Measurements from ENCODE around the gene HAVCR1.
"Not testable (repeated sequence)": the region's sequence is repeated elsewhere in the genome, so short reads cannot be mapped to it uniquely, and the experiment has no call there.

The HAVCR1 gene

DNA sequence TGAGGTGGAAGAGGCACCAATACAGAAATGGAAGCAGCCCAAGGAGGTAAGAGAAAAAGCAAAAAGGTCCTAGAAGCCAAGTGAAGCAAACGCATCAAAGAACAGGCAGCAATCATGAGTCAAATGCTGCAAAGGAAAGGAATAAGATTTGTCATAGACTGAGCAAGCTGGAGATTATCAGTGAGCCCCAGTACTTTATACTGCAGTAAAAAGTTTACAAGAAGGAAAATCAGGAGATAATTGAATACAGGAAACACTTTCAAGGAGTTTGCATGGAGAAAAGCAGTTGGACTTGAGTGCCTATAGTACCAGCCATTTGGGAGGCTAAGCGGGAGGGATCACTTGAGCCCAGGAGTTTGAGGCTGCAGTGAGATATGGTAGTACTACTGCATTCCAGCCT is 7.2 kb upstream of the HAVCR1 start:
- in situ Hi-C loops (cut with MboI; ENCODE audit: low sequenced_read_pairs): no loop called here
- Histone ChIP-seq H3K27me3 (ENCODE audit: low read depth) (no peaks in the 10 kb centered on the region), H3K4me1 (no peaks in the 10 kb centered on the region), H3K4me3 (no peak overlapping the region), H3K36me3 (replicated peaks) (no peaks in the 10 kb centered on the region), H3K9me3 (no peaks in the 10 kb centered on the region)
- DNase-seq (ENCODE audit: low spot score in 2 of 2): no peak

DNA sequence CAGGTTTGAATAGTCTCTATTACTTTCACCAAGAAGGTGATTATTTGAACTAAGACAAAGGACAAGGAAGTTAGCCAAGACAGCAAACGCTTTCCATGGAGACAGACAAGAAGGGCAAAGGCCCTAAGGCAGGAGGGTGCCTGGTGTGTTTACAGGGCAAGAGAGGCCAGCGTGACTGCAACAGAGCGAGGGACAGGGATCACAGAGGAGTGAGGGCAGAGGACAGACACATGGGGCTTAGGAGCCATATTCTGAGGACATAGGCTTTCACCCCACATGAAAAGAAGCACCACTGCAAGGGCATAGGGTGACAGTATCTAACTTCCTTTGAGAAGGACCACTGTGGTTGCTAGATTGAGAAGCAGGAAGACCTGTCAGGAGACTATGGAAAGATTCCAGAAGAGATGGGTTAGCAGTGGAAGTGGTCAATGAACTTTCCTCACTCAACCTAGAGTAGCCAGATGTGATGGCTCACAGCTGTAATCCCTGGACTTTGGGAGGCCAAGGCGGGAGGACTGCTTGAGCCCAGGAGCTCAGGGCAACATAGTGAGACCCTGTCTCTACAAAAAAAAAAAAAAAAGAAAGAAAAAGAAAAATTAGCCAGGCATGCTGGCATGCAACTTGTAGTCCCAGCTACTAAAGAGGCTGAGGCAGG is 5.0 kb upstream of the HAVCR1 start:
- Histone ChIP-seq H3K36me3 (replicated peaks) (no peaks in the 10 kb centered on the region), H3K4me1 (no peaks in the 10 kb centered on the region), H3K27me3 (ENCODE audit: low read depth) (no peaks in the 10 kb centered on the region), H3K4me3 (no peak overlapping the region), H3K9me3 (no peaks in the 10 kb centered on the region)
- DNase-seq (ENCODE audit: low spot score in 2 of 2): no peak
- in situ Hi-C loops (cut with MboI; ENCODE audit: low sequenced_read_pairs): no loop called here

DNA sequence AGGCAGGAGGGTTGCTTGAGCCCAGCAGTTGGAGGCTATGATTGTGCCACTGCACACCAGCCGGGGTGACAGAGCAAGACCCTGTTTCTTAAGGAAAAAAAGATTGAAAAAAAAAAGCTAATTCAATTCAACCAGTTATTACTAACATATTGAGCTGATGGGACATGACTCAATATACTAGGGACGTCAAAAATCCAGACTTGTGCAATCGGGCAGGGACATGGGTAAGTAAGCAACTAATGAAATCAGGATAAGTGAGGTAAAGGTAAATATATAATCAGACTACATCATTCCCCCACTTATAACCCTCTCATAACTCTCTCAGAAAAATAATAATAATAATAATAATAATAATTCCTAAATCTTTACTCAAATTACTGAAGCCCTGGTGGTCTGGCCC is 975 bp upstream of the HAVCR1 start:
- Histone ChIP-seq H3K27me3 (ENCODE audit: low read depth) (no peaks in the 10 kb centered on the region), H3K9me3 (no peaks in the 10 kb centered on the region), H3K36me3 (replicated peaks) (no peaks in the 10 kb centered on the region), H3K4me3 (no peak overlapping the region), H3K4me1 (no peaks in the 10 kb centered on the region)
- in situ Hi-C loops (cut with MboI; ENCODE audit: low sequenced_read_pairs): no loop called here
- no peak for DNase-seq (ENCODE audit: low spot score in 2 of 2)

DNA sequence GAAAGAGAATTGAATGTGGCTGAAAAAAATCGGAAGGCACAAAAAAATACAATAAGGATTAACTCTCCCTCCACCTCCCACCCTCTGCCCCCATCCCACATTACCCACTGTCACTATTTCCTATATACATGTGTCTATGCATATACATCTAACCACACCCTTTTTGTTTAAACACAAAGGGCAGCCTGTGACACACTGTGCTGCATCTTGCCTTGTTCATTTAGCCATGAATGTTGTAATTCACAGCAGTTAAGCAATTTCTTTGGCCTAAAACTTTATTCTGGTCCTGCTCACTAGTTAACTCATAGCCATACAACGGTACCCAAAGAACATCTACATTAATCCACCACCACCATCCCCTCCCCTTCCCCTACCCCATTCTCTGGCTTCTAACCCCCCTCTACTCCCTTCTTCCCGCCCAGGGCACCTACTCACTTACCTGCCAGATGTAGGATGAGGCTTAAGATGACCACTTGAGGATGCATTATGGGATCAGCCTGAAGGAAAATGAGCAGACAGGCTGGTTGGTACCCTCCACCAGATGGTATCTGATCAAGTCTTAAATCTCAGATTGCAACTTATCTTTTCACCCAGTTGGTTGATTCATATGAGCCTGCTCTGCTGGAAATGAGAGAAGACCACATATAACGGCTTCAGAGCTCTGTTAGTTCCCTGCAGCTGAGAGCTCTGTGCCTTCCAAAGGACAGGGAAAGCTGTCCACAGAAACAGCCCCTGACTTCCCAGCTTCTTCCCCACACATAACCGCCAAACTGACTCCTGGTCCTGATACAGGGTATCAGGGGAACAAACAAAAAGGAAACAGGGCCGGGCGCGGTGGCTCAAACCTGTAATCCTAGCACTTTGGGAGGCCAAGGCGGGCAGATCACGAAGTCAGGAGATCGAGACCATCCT is 1.2 kb downstream of the HAVCR1 start:
- no peaks in the 10 kb centered on the region for H3K36me3 ChIP-seq (replicated peaks)
- no peaks in the 10 kb centered on the region for H3K27me3 ChIP-seq (ENCODE audit: low read depth)
- no peak for DNase-seq (ENCODE audit: low spot score in 2 of 2)
- no peaks in the 10 kb centered on the region for H3K9me3 ChIP-seq
- no peaks in the 10 kb centered on the region for H3K4me1 ChIP-seq
- H3K4me3 ChIP-seq: no peak overlapping the region
- in situ Hi-C loops (cut with MboI; ENCODE audit: low sequenced_read_pairs): no loop called here

DNA sequence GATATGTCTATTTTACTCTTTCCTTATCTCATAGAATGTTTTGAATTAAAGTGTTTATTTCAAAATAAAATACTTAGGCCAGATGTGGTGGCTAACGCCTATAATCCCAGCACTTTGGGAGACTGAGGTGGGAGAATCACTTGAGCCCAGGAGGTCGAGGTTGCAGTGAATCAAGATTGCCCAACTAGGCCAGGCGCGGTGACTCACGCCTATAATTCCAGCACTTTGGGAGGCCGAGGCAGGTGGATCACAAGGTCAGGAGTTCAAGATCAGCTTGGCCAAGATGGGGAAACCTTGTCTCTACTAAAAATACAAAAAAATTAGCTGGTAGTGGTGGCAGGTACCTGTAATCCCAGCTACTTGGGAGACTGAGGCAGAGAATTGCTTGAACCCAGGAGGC is 2.1 kb downstream of the HAVCR1 start:
- H3K9me3 ChIP-seq; H3K27me3 ChIP-seq (ENCODE audit: low read depth); H3K4me3 ChIP-seq; H3K36me3 ChIP-seq (replicated peaks); DNase-seq (ENCODE audit: low spot score in 2 of 2); H3K4me1 ChIP-seq; in situ Hi-C loops (cut with MboI; ENCODE audit: low sequenced_read_pairs): not testable (repeated sequence)

DNA sequence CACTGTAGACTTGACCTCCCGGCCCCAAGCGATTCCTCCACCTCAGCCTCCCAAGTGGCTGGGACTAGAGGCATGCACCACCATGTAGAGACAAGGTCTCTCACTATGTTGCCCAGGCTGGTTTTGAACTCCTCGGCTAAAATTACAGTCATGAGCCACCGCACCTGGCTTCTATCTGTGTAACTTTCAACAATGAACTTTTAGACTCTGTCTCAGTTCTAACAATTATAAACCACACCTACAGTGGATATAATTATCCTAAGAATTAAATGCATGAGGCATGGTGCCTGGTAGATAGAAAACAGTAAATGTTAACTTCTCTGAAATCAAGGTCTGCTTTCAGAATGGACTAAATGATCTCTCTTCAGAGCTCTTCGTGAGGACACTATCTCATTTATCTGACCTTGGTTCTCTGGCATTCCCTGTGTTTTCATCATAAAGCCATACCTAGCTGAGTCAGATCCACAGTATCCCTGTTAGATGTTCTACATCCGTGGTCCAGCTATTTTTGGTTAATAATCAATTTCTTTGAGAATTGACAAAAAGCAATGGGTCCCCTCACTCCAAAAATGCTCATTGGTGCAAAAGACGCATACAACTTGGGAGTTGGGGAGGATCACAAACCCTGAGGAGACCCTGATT is 7.2 kb downstream of the HAVCR1 start:
- in situ Hi-C loops (cut with MboI; ENCODE audit: low sequenced_read_pairs): no loop called here
- H3K4me1 ChIP-seq: no peaks in the 10 kb centered on the region
- no peaks in the 10 kb centered on the region for H3K9me3 ChIP-seq
- DNase-seq (ENCODE audit: low spot score in 2 of 2): no peak
- no peak overlapping the region for H3K4me3 ChIP-seq
- H3K36me3 ChIP-seq (replicated peaks): no peaks in the 10 kb centered on the region
- H3K27me3 ChIP-seq (ENCODE audit: low read depth): peaks cover 14% of the 10 kb centered on the region

DNA sequence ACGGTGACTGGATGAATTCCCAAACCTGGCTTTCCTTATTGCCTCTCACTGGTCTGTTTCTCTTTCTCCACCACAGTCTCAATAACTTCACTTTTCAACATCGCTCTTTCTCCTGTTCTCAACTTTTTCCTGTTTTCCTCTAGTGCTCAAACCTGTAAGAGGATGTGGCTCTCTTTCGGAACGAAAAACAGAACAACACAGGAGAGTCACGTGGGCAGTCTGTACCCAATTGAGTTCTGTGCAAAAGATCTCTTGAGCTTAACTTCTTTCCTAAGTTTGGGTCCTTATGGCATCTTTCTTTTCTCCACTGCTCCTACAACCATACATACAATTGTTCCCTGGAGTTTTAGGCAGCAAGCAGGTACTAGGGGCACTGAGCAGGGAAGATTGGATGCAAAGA is 8.9 kb downstream of the HAVCR1 start:
- no peak for DNase-seq (ENCODE audit: low spot score in 2 of 2)
- Histone ChIP-seq H3K4me1 (no peaks in the 10 kb centered on the region), H3K27me3 (ENCODE audit: low read depth) (peaks cover 14% of the 10 kb centered on the region), H3K36me3 (replicated peaks) (no peaks in the 10 kb centered on the region), H3K9me3 (no peaks in the 10 kb centered on the region), H3K4me3 (no peak overlapping the region)
- in situ Hi-C loops (cut with MboI; ENCODE audit: low sequenced_read_pairs): no loop called here

DNA sequence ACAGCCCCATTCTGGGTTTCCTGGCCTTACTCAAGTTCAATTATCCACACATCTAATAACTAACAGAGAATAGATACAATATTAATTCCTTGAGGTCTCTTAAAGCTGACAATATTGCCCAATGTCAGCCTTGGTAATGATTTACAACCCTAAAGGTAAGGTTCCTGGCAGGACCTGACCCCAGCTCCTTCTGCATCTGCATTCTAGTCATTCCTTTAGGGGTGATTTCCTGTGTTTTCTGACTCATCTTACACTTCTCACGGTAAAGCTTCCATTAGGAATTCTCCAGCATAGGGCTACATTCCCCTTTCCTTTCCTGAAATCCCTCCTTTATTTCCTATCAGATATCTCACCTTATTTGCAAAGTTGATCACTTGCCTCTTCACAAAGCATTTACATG is 9.3 kb downstream of the HAVCR1 start:
- Histone ChIP-seq H3K27me3 (ENCODE audit: low read depth) (peaks cover 14% of the 10 kb centered on the region), H3K4me1 (no peaks in the 10 kb centered on the region), H3K4me3 (no peak overlapping the region), H3K36me3 (replicated peaks) (no peaks in the 10 kb centered on the region), H3K9me3 (no peaks in the 10 kb centered on the region)
- in situ Hi-C loops (cut with MboI; ENCODE audit: low sequenced_read_pairs): no loop called here
- DNase-seq (ENCODE audit: low spot score in 2 of 2): no peak

DNA sequence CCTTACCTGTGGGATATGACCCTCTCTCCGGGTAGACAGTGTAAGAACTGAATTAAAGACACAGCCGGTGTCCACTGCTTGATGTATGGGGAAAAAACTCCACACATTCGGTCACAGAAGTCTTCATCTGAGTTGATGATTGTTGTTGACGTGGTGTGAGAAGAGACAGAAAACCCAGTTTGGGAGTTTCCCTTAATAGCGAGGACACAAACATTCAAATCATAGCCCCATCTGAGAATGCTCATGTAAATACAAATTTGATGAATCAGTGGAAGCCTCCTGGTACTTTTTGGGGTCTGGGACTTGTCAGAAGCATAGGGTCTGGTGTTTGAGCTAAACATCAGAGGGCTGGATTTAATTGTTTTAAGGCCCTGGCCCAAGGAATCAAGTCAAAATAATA is 11.0 kb downstream of the HAVCR1 start:
- in situ Hi-C loops (cut with MboI; ENCODE audit: low sequenced_read_pairs): no loop called here
- no peak for DNase-seq (ENCODE audit: low spot score in 2 of 2)
- no peaks in the 10 kb centered on the region for H3K4me1 ChIP-seq
- no peaks in the 10 kb centered on the region for H3K36me3 ChIP-seq (replicated peaks)
- H3K4me3 ChIP-seq: no peak overlapping the region
- H3K27me3 ChIP-seq (ENCODE audit: low read depth): peaks cover 14% of the 10 kb centered on the region
- H3K9me3 ChIP-seq: no peaks in the 10 kb centered on the region

DNA sequence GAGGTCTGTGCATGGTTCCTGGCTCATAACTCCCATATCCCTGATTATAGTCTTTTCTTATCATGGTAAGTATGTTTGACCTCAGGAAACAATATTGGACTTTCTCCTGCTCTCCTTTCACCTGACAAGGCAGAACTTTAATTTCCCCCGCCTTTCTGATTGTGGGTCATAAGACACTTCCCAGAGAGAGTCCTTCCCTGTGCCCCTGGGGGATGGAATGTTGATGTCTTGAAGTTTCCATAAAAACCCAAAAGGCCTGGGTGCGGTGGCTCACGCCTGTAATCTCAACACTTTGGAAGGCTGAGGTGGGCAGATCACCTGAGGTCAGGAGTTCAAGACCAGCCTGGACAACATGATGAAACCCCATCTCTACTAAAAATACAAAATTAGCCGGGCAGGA is 11.9 kb downstream of the HAVCR1 start:
- DNase-seq (ENCODE audit: low spot score in 2 of 2); in situ Hi-C loops (cut with MboI; ENCODE audit: low sequenced_read_pairs); H3K4me1 ChIP-seq; H3K9me3 ChIP-seq; H3K36me3 ChIP-seq (replicated peaks); H3K4me3 ChIP-seq: not testable (repeated sequence)
- peaks cover 14% of the 10 kb centered on the region for H3K27me3 ChIP-seq (ENCODE audit: low read depth)

DNA sequence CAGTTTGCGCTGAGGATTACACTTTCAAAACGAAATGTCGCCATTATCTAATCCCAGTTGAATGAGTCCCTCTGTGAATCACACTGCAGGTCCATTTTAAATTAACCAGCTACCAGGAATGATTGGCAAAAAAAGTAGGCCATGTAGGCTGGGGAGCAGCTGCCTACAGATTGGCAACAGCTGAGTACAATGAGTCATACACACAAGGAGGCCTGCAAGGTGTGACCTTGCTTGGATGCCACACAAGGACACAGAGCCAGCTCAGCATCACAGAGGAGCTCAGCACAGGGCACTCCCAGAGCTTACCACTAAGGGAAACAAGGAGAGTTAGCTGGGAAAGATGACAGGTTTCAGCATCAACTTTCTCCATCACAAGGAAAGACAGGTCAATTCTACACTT is 12.9 kb downstream of the HAVCR1 start:
- in situ Hi-C loops (cut with MboI; ENCODE audit: low sequenced_read_pairs): no loop called here
- DNase-seq (ENCODE audit: low spot score in 2 of 2): no peak

DNA sequence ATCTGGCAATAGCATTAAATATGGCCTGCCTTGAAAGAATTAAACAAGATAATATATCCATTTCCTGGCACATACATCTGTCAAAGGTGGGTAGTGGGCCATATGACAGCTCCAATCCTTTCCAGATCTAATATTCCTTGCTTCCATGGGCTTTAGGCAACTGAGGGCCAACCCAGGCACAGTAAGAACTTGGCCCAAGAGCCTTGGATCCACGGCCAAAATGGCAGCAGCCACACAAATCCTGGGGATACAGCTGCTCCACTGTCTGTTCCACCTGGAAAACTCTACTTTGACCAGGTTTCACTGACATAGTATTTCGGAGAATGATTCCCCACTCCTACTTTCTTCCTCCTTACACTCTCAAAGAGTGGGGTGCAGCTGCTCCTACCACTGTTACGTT is 13.3 kb downstream of the HAVCR1 start:
- in situ Hi-C loops (cut with MboI; ENCODE audit: low sequenced_read_pairs): no loop called here
- no peaks in the 10 kb centered on the region for H3K9me3 ChIP-seq
- no peak overlapping the region for H3K4me3 ChIP-seq
- peaks cover 5% of the 10 kb centered on the region; the same call in 1 of the 2 replicates for H3K27me3 ChIP-seq (ENCODE audit: low read depth)
- no peak for DNase-seq (ENCODE audit: low spot score in 2 of 2)
- no peaks in the 10 kb centered on the region for H3K36me3 ChIP-seq (replicated peaks)
- no peaks in the 10 kb centered on the region for H3K4me1 ChIP-seq

More for the DNA sequence above, 12.9 kb downstream of the HAVCR1 start:
- Histone ChIP-seq H3K9me3 (no peaks in the 10 kb centered on the region), H3K4me3 (no peak overlapping the region), H3K36me3 (replicated peaks) (no peaks in the 10 kb centered on the region), H3K4me1 (no peaks in the 10 kb centered on the region), H3K27me3 (ENCODE audit: low read depth) (peaks cover 10% of the 10 kb centered on the region)

DNA sequence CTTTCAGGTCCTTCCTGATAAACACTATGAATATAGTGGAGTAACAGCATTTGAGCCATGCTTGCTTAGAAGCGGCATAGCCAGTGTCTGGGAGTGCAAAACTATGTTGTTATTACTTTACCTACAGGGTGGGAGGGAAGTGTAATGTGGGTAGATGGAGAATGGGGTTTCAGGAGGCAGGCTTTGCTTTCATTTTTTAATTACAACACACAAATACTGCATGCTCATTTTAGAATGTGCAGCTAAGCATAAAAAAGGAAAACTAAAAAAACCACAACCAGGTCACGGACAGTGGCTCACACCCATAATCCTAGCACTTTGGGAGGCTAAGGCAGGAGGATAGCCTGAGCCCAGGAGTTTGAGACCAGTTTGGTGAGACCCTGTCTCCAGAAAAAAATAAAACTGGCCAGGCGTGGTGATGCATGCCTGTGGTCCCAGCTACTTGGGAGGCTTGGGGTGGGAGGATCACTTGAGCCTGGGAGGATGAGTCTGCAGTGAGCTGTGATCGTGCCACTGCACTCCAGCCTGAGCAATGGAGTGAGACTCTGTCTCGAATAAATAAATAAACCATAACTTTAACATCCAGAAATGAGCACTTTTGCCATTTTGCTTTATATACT is 20.2 kb downstream of the HAVCR1 start:
- DNase-seq (ENCODE audit: low spot score in 2 of 2): no peak
- Histone ChIP-seq H3K4me3 (no peak overlapping the region), H3K9me3 (no peaks in the 10 kb centered on the region), H3K4me1 (no peaks in the 10 kb centered on the region), H3K36me3 (replicated peaks) (no peaks in the 10 kb centered on the region), H3K27me3 (ENCODE audit: low read depth) (no peaks in the 10 kb centered on the region)
- in situ Hi-C loops (cut with MboI; ENCODE audit: low sequenced_read_pairs): no loop called here
